GM23338 (cell line): ENCODE measurements around the gene HLA-C. TPM values are rescaled to one million over a fixed set of nuclear protein-coding genes. Genes with fewer than 3 reads are reported as not detected.
A peak's percentile ranks its signal among the peaks of the same experiment; 100 is the strongest.

Experiments
- ATAC-seq: fragments of 200-7000 bp; cut with Tn5 transposase; 3 replicates; pipeline ENCODE4 v1.9.1; 2020
- DNase-seq: peaks from one replicate; pipeline ENCODE4 v3.0.0-alpha.2; 2015; ENCODE audit warnings: low spot score
- H2AFZ ChIP-seq: fragments of 200-600 bp; sonication (generic); 2 replicates; pipeline ENCODE4 v1.8.0; 2016; ENCODE audit warnings: antibody characterized with exemption, mild to moderate bottlenecking, moderate library complexity
- H3F3A ChIP-seq: fragments of 200-600 bp; sonication (generic); replicated peaks from 2 replicates; pipeline ENCODE4 v1.8.0; 2017; ENCODE audit warnings: antibody characterized with exemption, mixed run types, low read depth
- H3K27ac ChIP-seq: fragments of 200-600 bp; sonication (generic); 2 replicates; pipeline ENCODE4 v1.6.1; 2016; ENCODE audit warnings: low read depth
- H3K27me3 ChIP-seq: fragments of 200-600 bp; sonication (generic); 2 replicates; pipeline ENCODE4 v1.8.0; 2016; ENCODE audit warnings: mild to moderate bottlenecking, mixed run types, moderate library complexity; ENCODE audit not compliant: insufficient read depth
- H3K36me3 ChIP-seq: fragments of 200-600 bp; sonication (generic); 2 replicates; pipeline ENCODE4 v1.8.0; 2016; ENCODE audit warnings: mild to moderate bottlenecking; ENCODE audit not compliant: insufficient read depth
- H3K4me1 ChIP-seq: fragments of 200-600 bp; sonication (generic); 2 replicates; pipeline ENCODE4 v1.8.0; 2016; ENCODE audit warnings: mild to moderate bottlenecking, moderate library complexity; ENCODE audit not compliant: insufficient read depth
- H3K4me2 ChIP-seq: fragments of 200-600 bp; sonication (generic); 2 replicates; pipeline ENCODE4 v1.7.1; 2017; ENCODE audit warnings: mixed run types
- H3K4me3 ChIP-seq: fragments of 200-600 bp; sonication (generic); 2 replicates; pipeline ENCODE4 v1.6.1; 2016; ENCODE audit warnings: mixed run types
- H3K79me2 ChIP-seq: fragments of 200-600 bp; sonication (generic); replicated peaks from 2 replicates; pipeline ENCODE4 v1.8.0; 2017; ENCODE audit warnings: mild to moderate bottlenecking; ENCODE audit not compliant: insufficient read depth
- H3K9me2 ChIP-seq: fragments of 200-600 bp; sonication (generic); 2 replicates; pipeline ENCODE4 v1.8.0; 2017; ENCODE audit not compliant: insufficient read depth
- H4K20me1 ChIP-seq: fragments of 200-600 bp; sonication (generic); replicated peaks from 2 replicates; pipeline ENCODE4 v1.8.0; 2017; ENCODE audit warnings: mild to moderate bottlenecking; ENCODE audit not compliant: insufficient read depth
- H3K27ac Mint-ChIP-seq: 2 replicates; pipeline ENCODE4 v1.8.0; 2020; ENCODE audit warnings: inconsistent platforms, mild to moderate bottlenecking, moderate library complexity, mixed read lengths
- H3K27me3 Mint-ChIP-seq: 3 replicates; pipeline ENCODE4 v1.8.0; 2022; ENCODE audit warnings: low read depth, mild to moderate bottlenecking, moderate library complexity, mixed read lengths, inconsistent platforms; ENCODE audit not compliant: insufficient read depth, poor library complexity
- H3K36me3 Mint-ChIP-seq: 3 replicates; pipeline ENCODE4 v1.8.0; 2021; ENCODE audit warnings: low read depth, mild to moderate bottlenecking, inconsistent platforms, moderate library complexity, mixed read lengths
- H3K4me1 Mint-ChIP-seq: 3 replicates; pipeline ENCODE4 v1.8.0; 2020; ENCODE audit warnings: mild to moderate bottlenecking, inconsistent platforms, mixed read lengths
- H3K4me3 Mint-ChIP-seq: 3 replicates; pipeline ENCODE4 v1.8.0; 2021; ENCODE audit warnings: moderate library complexity, mild to moderate bottlenecking, inconsistent platforms, mixed read lengths
- H3K9me3 Mint-ChIP-seq: 3 replicates; pipeline ENCODE4 v1.8.0; 2020; ENCODE audit warnings: moderate library complexity, mild to moderate bottlenecking, inconsistent platforms, mixed read lengths
- CREB1 ChIP-seq: fragments of 250-450 bp; sonication (Bioruptor Pico); IDR thresholded peaks from 2 replicates; pipeline ENCODE4 v1.5.0; 2020; ENCODE audit warnings: low read depth, mild to moderate bottlenecking, moderate library complexity
- EZH2 ChIP-seq: fragments of 200-600 bp; sonication (generic); IDR thresholded peaks from one replicate; pipeline ENCODE4 v1.8.0; 2017; ENCODE audit warnings: antibody characterized with exemption, mild to moderate bottlenecking, low read depth; ENCODE audit not compliant: unreplicated experiment
- EZH2phosphoT487 ChIP-seq: fragments of 200-600 bp; sonication (generic); IDR thresholded peaks from one replicate; pipeline ENCODE4 v1.8.1; 2018; ENCODE audit warnings: antibody characterized with exemption; ENCODE audit not compliant: unreplicated experiment
- JUNB ChIP-seq: IDR thresholded peaks from one replicate; pipeline ENCODE4 v1.6.1; 2016; ENCODE audit warnings: antibody characterized with exemption; ENCODE audit not compliant: unreplicated experiment
- NANOG ChIP-seq: IDR thresholded peaks from 2 replicates; pipeline ENCODE4 v1.6.1; 2016; ENCODE audit warnings: antibody characterized with exemption, borderline replicate concordance
- STAT1 ChIP-seq: IDR thresholded peaks from one replicate; pipeline ENCODE4 v1.6.1; 2016; ENCODE audit warnings: antibody characterized with exemption; ENCODE audit not compliant: unreplicated experiment
- ZNF114 ChIP-seq: fragments of 250-450 bp; sonication (Bioruptor Pico); IDR thresholded peaks from 2 replicates; pipeline ENCODE4 v1.5.0; 2020; ENCODE audit warnings: mild to moderate bottlenecking, moderate library complexity
- ZNF331 ChIP-seq: fragments of 250-450 bp; sonication (Bioruptor Pico); IDR thresholded peaks from 2 replicates; pipeline ENCODE4 v1.5.0; 2020; ENCODE audit warnings: low read depth, mild to moderate bottlenecking, moderate library complexity
- polyA plus RNA-seq: library from polyadenylated mRNA; unstranded; fragments of >200 nt; fragmentation: Nextera tagmentation; extraction: Ambion mirVana; gene quantifications from 2 replicates; pipeline ENCODE4 v1.2.1, GENCODE V29; 2016
- total RNA-seq: library from RNA; depleted of rRNA; stranded (reverse); fragments of >200 nt; shearing (Covaris generic); gene quantifications from 2 replicates; pipeline ENCODE4 v1.2.3, GENCODE V29; 2014
- TF ChIP-seq, protein P1 (sequence below): IDR thresholded peaks from 2 replicates; pipeline ENCODE4 v1.6.1; 2016; ENCODE audit warnings: antibody characterized with exemption
- TF ChIP-seq, protein P2 (sequence below): fragments of 250-450 bp; sonication (Bioruptor Pico); IDR thresholded peaks from 2 replicates; pipeline ENCODE4 v1.5.0; 2020; ENCODE audit warnings: mild to moderate bottlenecking, moderate library complexity
- TF ChIP-seq, protein P3 (sequence below): IDR thresholded peaks from one replicate; pipeline ENCODE4 v1.6.1; 2018; ENCODE audit warnings: antibody characterized with exemption; ENCODE audit not compliant: unreplicated experiment
- TF ChIP-seq, protein P4 (sequence below), 2 experiments: fragments of 200-600 bp in 1 of 2; sonication (generic) in 1 of 2; conservative IDR thresholded peaks; 2 replicates each; pipeline versions ENCODE4 v1.5.1 to v1.6.1; 2016 to 2017; ENCODE audit warnings: antibody characterized with exemption in 2 of 2, low read depth in 2 of 2, mild to moderate bottlenecking in 2 of 2, moderate library complexity in 1 of 2

Gene HLA-C
- total and polyA plus RNA-seq, 2 experiments from 2014 or later, result 73.1 to 116 TPM

DNA sequence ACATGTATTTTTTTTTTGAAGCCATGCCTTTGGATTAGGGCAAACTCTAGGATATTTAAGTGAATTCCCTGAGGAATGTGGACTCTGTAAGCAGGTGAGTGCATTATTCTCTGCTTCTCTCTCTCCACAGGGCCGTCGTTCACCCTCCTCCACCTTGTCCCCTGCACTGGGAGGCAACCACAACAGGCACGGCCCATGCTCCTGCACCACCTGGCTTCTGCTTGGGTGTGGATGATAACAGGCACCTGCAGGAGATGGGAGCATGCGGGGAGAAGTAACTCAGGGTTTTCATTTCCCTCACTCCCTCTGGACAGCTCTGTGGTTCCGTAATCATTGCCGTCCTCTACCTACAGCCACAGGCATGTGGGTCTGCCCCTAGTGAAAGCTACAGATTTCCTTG, 43.4 kb downstream of the HLA-C start (continued):
- TF ChIP-seq, protein P1, sequence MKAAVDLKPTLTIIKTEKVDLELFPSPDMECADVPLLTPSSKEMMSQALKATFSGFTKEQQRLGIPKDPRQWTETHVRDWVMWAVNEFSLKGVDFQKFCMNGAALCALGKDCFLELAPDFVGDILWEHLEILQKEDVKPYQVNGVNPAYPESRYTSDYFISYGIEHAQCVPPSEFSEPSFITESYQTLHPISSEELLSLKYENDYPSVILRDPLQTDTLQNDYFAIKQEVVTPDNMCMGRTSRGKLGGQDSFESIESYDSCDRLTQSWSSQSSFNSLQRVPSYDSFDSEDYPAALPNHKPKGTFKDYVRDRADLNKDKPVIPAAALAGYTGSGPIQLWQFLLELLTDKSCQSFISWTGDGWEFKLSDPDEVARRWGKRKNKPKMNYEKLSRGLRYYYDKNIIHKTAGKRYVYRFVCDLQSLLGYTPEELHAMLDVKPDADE, result no peak
- no peak for TF ChIP-seq JUNB

DNA sequence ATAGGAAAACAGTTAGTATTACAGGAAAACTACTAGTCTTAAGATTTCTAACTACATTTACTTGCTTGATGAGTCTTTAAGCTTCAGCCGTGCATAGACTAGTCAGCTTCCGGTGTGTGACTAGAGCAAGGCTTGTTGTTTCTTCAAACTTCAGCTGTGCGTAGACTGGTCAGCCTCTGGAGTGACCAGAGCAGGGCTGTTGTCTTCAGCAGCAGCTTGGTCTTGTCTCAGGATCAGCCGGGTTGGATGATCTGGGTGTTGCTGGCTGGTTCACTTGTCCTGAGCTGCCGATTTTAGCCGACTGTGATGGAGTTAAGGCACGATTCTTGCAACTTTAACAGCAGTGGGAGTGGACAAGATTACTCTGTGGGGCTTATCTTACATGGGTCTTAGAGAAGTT, 44.7 kb downstream of the HLA-C start:
- H3K4me1 ChIP-seq, result no peaks in the 10 kb centered on the region
- no peaks in the 10 kb centered on the region for H3K79me2 ChIP-seq
- no peak for DNase-seq
- Mint-ChIP-seq H3K27me3 (no peaks in the 10 kb centered on the region), H3K9me3 (no peaks in the 10 kb centered on the region), H3K36me3 (no peaks in the 10 kb centered on the region), H3K27ac (no peak overlapping the region), H3K4me3 (no peak overlapping the region), H3K4me1 (no peaks in the 10 kb centered on the region)
- H3K4me2 ChIP-seq, result no peak overlapping the region
- H3K27me3 ChIP-seq, result no peaks in the 10 kb centered on the region
- H4K20me1 ChIP-seq, result no peaks in the 10 kb centered on the region
- no peaks in the 10 kb centered on the region for H3F3A ChIP-seq
- H3K27ac ChIP-seq, result no peak overlapping the region
- no peak for ATAC-seq
- H2AFZ ChIP-seq, result 0 out of 2 replicates have a peak overlapping the region, but pooled peaks have one; percentile 1
- no peaks in the 10 kb centered on the region for H3K36me3 ChIP-seq
- no peak overlapping the region for H3K4me3 ChIP-seq
- H3K9me2 ChIP-seq, result no peaks in the 10 kb centered on the region
- TF ChIP-seq, protein P2, sequence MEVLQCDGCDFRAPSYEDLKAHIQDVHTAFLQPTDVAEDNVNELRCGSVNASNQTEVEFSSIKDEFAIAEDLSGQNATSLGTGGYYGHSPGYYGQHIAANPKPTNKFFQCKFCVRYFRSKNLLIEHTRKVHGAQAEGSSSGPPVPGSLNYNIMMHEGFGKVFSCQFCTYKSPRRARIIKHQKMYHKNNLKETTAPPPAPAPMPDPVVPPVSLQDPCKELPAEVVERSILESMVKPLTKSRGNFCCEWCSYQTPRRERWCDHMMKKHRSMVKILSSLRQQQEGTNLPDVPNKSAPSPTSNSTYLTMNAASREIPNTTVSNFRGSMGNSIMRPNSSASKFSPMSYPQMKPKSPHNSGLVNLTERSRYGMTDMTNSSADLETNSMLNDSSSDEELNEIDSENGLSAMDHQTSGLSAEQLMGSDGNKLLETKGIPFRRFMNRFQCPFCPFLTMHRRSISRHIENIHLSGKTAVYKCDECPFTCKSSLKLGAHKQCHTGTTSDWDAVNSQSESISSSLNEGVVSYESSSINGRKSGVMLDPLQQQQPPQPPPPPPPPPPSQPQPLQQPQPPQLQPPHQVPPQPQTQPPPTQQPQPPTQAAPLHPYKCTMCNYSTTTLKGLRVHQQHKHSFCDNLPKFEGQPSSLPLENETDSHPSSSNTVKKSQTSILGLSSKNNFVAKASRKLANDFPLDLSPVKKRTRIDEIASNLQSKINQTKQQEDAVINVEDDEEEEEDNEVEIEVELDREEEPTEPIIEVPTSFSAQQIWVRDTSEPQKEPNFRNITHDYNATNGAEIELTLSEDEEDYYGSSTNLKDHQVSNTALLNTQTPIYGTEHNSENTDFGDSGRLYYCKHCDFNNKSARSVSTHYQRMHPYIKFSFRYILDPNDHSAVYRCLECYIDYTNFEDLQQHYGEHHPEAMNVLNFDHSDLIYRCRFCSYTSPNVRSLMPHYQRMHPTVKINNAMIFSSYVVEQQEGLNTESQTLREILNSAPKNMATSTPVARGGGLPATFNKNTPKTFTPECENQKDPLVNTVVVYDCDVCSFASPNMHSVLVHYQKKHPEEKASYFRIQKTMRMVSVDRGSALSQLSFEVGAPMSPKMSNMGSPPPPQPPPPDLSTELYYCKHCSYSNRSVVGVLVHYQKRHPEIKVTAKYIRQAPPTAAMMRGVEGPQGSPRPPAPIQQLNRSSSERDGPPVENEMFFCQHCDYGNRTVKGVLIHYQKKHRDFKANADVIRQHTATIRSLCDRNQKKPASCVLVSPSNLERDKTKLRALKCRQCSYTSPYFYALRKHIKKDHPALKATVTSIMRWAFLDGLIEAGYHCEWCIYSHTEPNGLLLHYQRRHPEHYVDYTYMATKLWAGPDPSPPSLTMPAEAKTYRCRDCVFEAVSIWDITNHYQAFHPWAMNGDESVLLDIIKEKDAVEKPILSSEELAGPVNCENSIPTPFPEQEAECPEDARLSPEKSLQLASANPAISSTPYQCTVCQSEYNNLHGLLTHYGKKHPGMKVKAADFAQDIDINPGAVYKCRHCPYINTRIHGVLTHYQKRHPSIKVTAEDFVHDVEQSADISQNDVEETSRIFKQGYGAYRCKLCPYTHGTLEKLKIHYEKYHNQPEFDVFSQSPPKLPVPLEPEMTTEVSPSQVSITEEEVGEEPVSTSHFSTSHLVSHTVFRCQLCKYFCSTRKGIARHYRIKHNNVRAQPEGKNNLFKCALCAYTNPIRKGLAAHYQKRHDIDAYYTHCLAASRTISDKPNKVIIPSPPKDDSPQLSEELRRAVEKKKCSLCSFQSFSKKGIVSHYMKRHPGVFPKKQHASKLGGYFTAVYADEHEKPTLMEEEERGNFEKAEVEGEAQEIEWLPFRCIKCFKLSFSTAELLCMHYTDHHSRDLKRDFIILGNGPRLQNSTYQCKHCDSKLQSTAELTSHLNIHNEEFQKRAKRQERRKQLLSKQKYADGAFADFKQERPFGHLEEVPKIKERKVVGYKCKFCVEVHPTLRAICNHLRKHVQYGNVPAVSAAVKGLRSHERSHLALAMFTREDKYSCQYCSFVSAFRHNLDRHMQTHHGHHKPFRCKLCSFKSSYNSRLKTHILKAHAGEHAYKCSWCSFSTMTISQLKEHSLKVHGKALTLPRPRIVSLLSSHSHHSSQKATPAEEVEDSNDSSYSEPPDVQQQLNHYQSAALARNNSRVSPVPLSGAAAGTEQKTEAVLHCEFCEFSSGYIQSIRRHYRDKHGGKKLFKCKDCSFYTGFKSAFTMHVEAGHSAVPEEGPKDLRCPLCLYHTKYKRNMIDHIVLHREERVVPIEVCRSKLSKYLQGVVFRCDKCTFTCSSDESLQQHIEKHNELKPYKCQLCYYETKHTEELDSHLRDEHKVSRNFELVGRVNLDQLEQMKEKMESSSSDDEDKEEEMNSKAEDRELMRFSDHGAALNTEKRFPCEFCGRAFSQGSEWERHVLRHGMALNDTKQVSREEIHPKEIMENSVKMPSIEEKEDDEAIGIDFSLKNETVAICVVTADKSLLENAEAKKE (CRISPR knock-in tag), result no peak
- TF ChIP-seq EZH2 (no peak), NANOG (no peak), EZH2phosphoT487 (no peak), ZNF114 (CRISPR knock-in tag) (no peak), STAT1 (no peak), ZNF331 (CRISPR knock-in tag) (no peak), JUNB (no peak), CREB1 (CRISPR knock-in tag) (no peak)
- TF ChIP-seq, protein P1, result no peak
- TF ChIP-seq, protein P3, sequence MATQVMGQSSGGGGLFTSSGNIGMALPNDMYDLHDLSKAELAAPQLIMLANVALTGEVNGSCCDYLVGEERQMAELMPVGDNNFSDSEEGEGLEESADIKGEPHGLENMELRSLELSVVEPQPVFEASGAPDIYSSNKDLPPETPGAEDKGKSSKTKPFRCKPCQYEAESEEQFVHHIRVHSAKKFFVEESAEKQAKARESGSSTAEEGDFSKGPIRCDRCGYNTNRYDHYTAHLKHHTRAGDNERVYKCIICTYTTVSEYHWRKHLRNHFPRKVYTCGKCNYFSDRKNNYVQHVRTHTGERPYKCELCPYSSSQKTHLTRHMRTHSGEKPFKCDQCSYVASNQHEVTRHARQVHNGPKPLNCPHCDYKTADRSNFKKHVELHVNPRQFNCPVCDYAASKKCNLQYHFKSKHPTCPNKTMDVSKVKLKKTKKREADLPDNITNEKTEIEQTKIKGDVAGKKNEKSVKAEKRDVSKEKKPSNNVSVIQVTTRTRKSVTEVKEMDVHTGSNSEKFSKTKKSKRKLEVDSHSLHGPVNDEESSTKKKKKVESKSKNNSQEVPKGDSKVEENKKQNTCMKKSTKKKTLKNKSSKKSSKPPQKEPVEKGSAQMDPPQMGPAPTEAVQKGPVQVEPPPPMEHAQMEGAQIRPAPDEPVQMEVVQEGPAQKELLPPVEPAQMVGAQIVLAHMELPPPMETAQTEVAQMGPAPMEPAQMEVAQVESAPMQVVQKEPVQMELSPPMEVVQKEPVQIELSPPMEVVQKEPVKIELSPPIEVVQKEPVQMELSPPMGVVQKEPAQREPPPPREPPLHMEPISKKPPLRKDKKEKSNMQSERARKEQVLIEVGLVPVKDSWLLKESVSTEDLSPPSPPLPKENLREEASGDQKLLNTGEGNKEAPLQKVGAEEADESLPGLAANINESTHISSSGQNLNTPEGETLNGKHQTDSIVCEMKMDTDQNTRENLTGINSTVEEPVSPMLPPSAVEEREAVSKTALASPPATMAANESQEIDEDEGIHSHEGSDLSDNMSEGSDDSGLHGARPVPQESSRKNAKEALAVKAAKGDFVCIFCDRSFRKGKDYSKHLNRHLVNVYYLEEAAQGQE, result no peak
- TF ChIP-seq, protein P4, sequence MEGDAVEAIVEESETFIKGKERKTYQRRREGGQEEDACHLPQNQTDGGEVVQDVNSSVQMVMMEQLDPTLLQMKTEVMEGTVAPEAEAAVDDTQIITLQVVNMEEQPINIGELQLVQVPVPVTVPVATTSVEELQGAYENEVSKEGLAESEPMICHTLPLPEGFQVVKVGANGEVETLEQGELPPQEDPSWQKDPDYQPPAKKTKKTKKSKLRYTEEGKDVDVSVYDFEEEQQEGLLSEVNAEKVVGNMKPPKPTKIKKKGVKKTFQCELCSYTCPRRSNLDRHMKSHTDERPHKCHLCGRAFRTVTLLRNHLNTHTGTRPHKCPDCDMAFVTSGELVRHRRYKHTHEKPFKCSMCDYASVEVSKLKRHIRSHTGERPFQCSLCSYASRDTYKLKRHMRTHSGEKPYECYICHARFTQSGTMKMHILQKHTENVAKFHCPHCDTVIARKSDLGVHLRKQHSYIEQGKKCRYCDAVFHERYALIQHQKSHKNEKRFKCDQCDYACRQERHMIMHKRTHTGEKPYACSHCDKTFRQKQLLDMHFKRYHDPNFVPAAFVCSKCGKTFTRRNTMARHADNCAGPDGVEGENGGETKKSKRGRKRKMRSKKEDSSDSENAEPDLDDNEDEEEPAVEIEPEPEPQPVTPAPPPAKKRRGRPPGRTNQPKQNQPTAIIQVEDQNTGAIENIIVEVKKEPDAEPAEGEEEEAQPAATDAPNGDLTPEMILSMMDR (conservative IDR thresholded peaks at IDR 0.05; ENCODE audit: low read depth in 2 of 2), result no peak
